SK-N-SH (cell line): Measurements from ENCODE around the gene PCED1B.

Experiments used
- CTCF ChIP-seq: fragments of 200-600 bp; sonication (generic); IDR thresholded peaks from 2 replicates; pipeline ENCODE4 v1.6.1; 2017; ENCODE audit warnings: antibody characterized with exemption, mild to moderate bottlenecking, moderate library complexity
- FOXJ3 ChIP-seq: sonication (generic); formaldehyde crosslinking; IDR thresholded peaks from 2 replicates; pipeline ENCODE4 v1.5.1; 2020; ENCODE audit warnings: mild to moderate bottlenecking, missing genetic modification reagents
- MAX ChIP-seq: IDR thresholded peaks from 2 replicates; pipeline ENCODE4 v1.4.0; 2012; ENCODE audit warnings: low read depth
- RAD21 ChIP-seq: IDR thresholded peaks from 2 replicates; pipeline ENCODE4 v1.6.1; 2012; ENCODE audit warnings: mild to moderate bottlenecking, low read length
- TAF1 ChIP-seq: IDR thresholded peaks from 2 replicates; pipeline ENCODE4 v1.6.1; 2012; ENCODE audit warnings: low read depth, mild to moderate bottlenecking, low read length, moderate library complexity, borderline replicate concordance

- TF ChIP-seq FOXJ3 (CRISPR knock-in tag): no peak
- no peak for TF ChIP-seq TAF1
- TF ChIP-seq MAX: no peak
- TF ChIP-seq CTCF: no peak
- TF ChIP-seq RAD21: no peak
These were observed 10.9 kb upstream of the PCED1B start for GRCh38 chr12:47068539-47068938.
